Adrenal gland (tissue), 12 donors: ENCODE results near the gene SBDS. TPM values are rescaled to one million over a fixed set of nuclear protein-coding genes. Genes with fewer than 3 reads are reported as not detected.
"Not testable (repeated sequence)": the region's sequence is repeated elsewhere in the genome, so short reads cannot be mapped to it uniquely, and the experiment has no call there.

Source experiments
- DNase-seq, 7 donors: peaks; one replicate each; pipeline ENCODE4 v3.0.0-alpha.2; 2019 to 2020
- H3K27ac ChIP-seq, 5 donors: fragments of 200-600 bp; sonication (generic) in 4 of 5; 1 replicate in 3 of 5; 2 replicates in 2 of 5; pipeline versions ENCODE4 v1.5.1 to v1.8.0; 2016 to 2020; ENCODE audit warnings: mild to moderate bottlenecking in 1 of 5
- H3K27me3 ChIP-seq: fragments of 200-600 bp; 2 replicates; pipeline ENCODE4 v1.8.0; 2021
- H3K36me3 ChIP-seq, 2 donors: fragments of 200-600 bp; replicated peaks in 1 of 2; 1 replicate in 1 of 2; 2 replicates in 1 of 2; pipeline versions ENCODE4 v1.5.1 to v1.8.0; 2018 to 2022
- H3K4me1 ChIP-seq, 2 donors: fragments of 200-600 bp; replicated peaks in 1 of 2; 1 replicate in 1 of 2; 2 replicates in 1 of 2; pipeline versions ENCODE4 v1.5.1 to v1.8.0; 2018 to 2021
- H3K4me3 ChIP-seq, 4 donors: fragments of 200-600 bp; sonication (generic) in 3 of 4; one replicate each; pipeline ENCODE4 v1.5.1; 2016 to 2018
- H3K9me3 ChIP-seq, 3 donors: fragments of 200-600 bp; sonication (generic) in 1 of 3; replicated peaks in 1 of 3; 1 replicate in 2 of 3; 2 replicates in 1 of 3; pipeline versions ENCODE4 v1.5.1 to v1.8.0; 2016 to 2021
- POLR2A ChIP-seq, 2 donors: fragments of 450-650 bp; IDR thresholded peaks; one replicate each; pipeline ENCODE4 v1.6.1; 2017; ENCODE audit warnings: antibody characterized with exemption in 2 of 2, mild to moderate bottlenecking in 2 of 2, moderate library complexity in 1 of 2
- WGBS, 4 donors: extraction: QIAGEN DNeasy Blood & Tissue Kit in 2 of 4; methylation state at CpG; one replicate each; pipeline versions ENCODE4 v1.1.5 to v1.1.7; 2013 to 2017; 5-methylcytosine and 5-hydroxymethylcytosine counted together
- intact Hi-C, 2 donors: fragments of 100-400 bp; cut with DNase I; formaldehyde crosslinking; loops; one replicate each; pipeline versions ENCODE4 v1.14.1 to v1.15.0; 2022 to 2023
- polyA plus RNA-seq, 3 donors: library from polyadenylated mRNA; stranded (reverse); fragments of 200-250 nt in 2 of 3; fragments of 350-450 nt in 1 of 3; fragmentation: Illumina TruSeq in 1 of 3; extraction: RNeasy Lipid Tissue Mini Kit (QIAGEN cat#74804) in 1 of 3; gene quantifications; one replicate each; pipeline ENCODE4 v1.2.3, GENCODE V29; 2013 to 2014
- total RNA-seq, 9 donors: library from RNA; depleted of rRNA in 4 of 9; stranded (reverse); fragments of >200 nt in 4 of 9; fragments of 120-200 nt in 1 of 9; fragmentation: NEBNext Ultra II Directional in 1 of 9; extraction: Animal tissue kit (Norgen Biotek cat#: 25700) in 1 of 9; gene quantifications; one replicate each; pipeline versions ENCODE4 v1.1.0 to v1.2.4, GENCODE V29; 2013 to 2023
- TF ChIP-seq, protein P1 (sequence below), 6 experiments: fragments of 450-650 bp in 4 of 6; fragments of 200-600 bp in 2 of 6; sonication (generic) in 1 of 6; IDR thresholded peaks; 1 replicate in 5 of 6; 2 replicates in 1 of 6; pipeline versions ENCODE4 v1.5.1 to v1.8.0; 2016 to 2021; ENCODE audit warnings: antibody characterized with exemption in 6 of 6, mild to moderate bottlenecking in 2 of 6, moderate library complexity in 1 of 6
- donor health status: healthy with polysubstance abuse.
- donor health status: Bipolar disorder and iron deficiency.
- donor health status: DM: yes; HTN: yes; CAD: no.
- donor health status: DM: no; HTN: no; CAD: no.
- donor health status: DM: no; HTN: no; CAD: no.
- donor health status: DM: yes; HTN: yes; CAD: no.

Gene SBDS
- total and polyA plus RNA-seq, 12 donors, result 71.8 to 245 (median 99.3) TPM

DNA sequence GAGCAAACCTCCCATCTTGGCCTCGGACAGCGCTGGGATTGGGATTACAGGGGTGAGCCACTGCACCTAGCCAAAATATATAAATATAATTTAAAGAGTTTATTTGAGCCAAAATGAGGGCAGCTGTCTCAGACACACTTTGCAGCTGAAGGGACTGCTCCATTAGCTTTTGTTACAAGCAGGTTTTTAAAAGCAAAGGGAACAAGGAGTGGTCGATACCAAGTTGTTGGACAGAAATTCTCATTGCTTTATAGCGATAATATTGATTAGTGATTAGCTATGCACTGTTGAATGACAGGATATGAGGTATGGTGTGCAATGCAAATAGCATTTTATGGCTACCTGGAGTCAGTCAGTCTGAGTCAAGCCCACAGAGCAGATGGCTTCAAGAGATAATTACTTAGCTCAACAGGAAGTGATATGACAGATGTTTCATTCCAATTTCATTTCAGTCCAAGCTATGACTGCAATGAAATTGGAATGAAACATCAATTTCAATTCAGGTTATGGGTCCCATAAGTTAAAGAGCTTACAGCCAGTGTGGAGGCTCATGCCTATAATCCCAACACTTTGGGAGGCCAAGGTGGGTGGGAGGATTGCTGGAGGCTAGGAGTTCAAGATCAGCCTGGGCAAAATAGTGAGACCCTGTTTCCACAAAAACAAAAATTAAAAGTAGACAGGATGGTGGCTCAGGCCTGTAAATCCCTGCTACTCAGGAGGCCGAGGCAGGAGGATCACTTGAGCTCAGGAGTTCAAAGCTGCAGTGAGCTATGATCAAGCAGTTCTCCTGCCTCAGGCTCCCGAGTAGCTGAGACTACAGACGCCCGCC lies 24.4 kb upstream of the SBDS start:
- H3K36me3 ChIP-seq, result peaks cover 0 to 59% of the 10 kb centered on the region in 2 donors

DNA sequence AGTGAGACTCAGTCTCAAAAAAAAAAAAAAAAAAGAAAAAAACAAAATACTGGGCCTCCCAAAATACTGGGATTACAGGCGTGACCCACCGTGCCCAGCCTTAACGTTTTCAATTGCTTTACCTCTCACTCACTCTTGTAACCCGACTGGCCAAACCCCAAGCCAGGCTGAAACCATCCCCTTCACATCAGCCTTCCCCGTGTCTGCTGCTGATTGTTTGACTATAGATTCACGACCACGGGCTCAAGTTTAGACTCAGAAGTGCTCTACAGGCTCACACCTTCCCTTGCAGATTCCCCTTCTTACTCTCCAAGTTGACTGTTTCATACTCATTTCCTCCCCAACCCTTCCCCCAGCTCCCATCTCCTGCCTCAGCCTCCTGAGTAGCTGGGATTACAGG lies 23.6 kb upstream of the SBDS start:
- Histone ChIP-seq H3K27me3 (no peaks in the 10 kb centered on the region), H3K4me3 (no peak overlapping the region), H3K36me3 (peaks cover 0 to 65% of the 10 kb centered on the region in 2 donors), H3K4me1 (no peaks in the 10 kb centered on the region), H3K9me3 (no peaks in the 10 kb centered on the region), H3K27ac (no peak overlapping the region)
- peak in 1 of 7 donors; percentile 48 for DNase-seq
- intact Hi-C loops, result no loop called here
- TF ChIP-seq, protein P1, sequence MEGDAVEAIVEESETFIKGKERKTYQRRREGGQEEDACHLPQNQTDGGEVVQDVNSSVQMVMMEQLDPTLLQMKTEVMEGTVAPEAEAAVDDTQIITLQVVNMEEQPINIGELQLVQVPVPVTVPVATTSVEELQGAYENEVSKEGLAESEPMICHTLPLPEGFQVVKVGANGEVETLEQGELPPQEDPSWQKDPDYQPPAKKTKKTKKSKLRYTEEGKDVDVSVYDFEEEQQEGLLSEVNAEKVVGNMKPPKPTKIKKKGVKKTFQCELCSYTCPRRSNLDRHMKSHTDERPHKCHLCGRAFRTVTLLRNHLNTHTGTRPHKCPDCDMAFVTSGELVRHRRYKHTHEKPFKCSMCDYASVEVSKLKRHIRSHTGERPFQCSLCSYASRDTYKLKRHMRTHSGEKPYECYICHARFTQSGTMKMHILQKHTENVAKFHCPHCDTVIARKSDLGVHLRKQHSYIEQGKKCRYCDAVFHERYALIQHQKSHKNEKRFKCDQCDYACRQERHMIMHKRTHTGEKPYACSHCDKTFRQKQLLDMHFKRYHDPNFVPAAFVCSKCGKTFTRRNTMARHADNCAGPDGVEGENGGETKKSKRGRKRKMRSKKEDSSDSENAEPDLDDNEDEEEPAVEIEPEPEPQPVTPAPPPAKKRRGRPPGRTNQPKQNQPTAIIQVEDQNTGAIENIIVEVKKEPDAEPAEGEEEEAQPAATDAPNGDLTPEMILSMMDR (IDR thresholded peaks at IDR 0.05), result no peak
- TF ChIP-seq POLR2A (IDR thresholded peaks at IDR 0.05), result no peak
- WGBS, 4 donors, result 72 to 84% (median 75%) methylated on average over 7 of the region's 7 CpGs

More for the DNA sequence above, 24.4 kb upstream of the SBDS start:
- Histone ChIP-seq H3K4me1 (no peaks in the 10 kb centered on the region), H3K4me3 (no peak overlapping the region), H3K9me3 (no peaks in the 10 kb centered on the region), H3K27me3 (no peaks in the 10 kb centered on the region), H3K27ac (no peak overlapping the region)
- 76 to 91% (median 81%) methylated on average over 8 of the region's 8 CpGs for WGBS, 4 donors
- no peak for TF ChIP-seq POLR2A (IDR thresholded peaks at IDR 0.05)
- TF ChIP-seq, protein P1 (IDR thresholded peaks at IDR 0.05), result no peak
- intact Hi-C loops, result no loop called here
- DNase-seq, result peak in 1 of 7 donors; percentile 21

DNA sequence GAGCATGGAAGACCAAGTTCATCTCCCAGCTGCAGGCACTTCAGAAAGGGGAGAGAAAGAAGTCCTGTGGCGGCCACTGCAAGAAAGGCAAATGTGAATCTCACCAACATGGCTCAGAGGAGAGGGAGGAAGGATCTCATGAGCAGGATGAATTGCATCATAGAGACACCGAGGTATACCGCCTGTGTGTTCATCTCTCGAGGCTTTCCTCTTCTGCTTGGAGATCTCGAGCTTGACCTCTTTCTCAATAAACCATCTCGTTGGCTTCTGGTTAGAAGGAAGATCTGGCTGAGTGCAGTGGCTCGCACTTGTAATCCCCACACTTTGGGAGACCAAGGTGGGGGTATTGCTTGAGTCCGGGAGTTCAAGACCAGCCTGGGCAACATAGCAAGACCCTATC lies 22.6 kb upstream of the SBDS start:
- intact Hi-C loops, H3K27me3 ChIP-seq, H3K4me3 ChIP-seq, H3K27ac ChIP-seq, H3K4me1 ChIP-seq, H3K9me3 ChIP-seq, DNase-seq: not testable (repeated sequence)
- WGBS, 4 donors, result 85 to 95% (median 86%) methylated on average over 5 to 8 of the region's 8 CpGs
- peaks cover 0 to 60% of the 10 kb centered on the region in 2 donors for H3K36me3 ChIP-seq

DNA sequence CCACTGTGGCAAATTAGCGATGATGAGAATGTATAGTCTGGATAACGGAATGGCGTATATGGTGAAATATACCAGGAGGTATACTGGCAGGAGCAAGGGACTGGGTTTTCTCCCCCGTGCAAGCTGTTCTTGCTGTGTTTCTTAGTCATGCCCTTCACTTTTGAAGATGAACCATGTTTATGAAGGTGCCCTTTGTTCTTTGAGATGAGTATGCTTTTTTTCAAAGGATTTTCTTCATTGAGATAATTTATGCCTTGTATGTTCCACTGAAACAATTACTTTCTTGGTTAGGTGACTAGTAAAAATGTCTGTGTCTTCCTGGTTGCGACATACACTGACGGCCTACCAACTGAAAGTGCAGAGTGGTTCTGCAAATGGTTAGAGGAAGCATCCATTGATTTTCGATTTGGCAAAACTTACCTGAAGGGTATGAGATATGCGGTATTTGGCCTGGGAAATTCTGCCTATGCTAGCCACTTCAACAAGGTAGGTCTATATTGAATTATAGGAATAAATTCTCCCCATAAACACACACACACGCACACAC lies 18.8 kb upstream of the SBDS start:
- H3K4me3 ChIP-seq, H3K27me3 ChIP-seq, H3K27ac ChIP-seq, intact Hi-C loops, H3K9me3 ChIP-seq, H3K4me1 ChIP-seq: not testable (repeated sequence)
- DNase-seq, result peak in 1 of 7 donors; percentile 37
- WGBS, 4 donors, result 85 to 89% (median 87%) methylated on average over 9 of the region's 9 CpGs
- peaks cover 0 to 54% of the 10 kb centered on the region in 2 donors for H3K36me3 ChIP-seq

DNA sequence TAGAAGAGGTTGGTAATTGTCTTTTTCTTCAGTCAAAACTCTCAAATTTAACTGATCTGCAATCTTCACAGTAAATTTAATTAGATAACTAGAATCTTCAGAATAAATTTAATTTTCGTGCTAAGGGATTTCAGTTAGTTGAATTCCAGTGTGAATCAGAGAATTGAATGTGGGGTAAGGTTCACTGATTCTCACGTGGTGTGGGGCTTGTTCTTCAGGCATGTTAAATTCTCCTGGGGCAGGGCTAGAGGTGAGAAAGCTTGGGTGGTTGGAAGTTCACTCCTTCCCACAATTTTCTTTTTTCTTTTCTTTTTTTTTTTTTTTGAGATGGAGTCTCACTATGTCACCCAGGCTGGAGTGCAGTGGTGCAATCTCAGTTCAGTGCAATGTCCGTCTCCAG lies 14.3 kb upstream of the SBDS start:
- DNase-seq, H3K4me3 ChIP-seq, H3K9me3 ChIP-seq, H3K27ac ChIP-seq, H3K4me1 ChIP-seq, H3K27me3 ChIP-seq, intact Hi-C loops: not testable (repeated sequence)
- H3K36me3 ChIP-seq, result peaks cover 0 to 25% of the 10 kb centered on the region in 2 donors
- WGBS, 4 donors, result 84 to 94% (median 88%) methylated on average over 3 of the region's 3 CpGs
